NCI-H2196 treated with DMSO at 0.1 percent for 48 hours (cell line): ENCODE data around the gene SLC6A6.
A peak's percentile ranks its signal among the peaks of the same experiment; 100 is the strongest.

Experiments
- DNase-seq: peaks from one replicate; lab custom pipeline; 2025; ENCODE audit not compliant: unreplicated experiment; lab: John Stamatoyannopoulos, UW

Gene SLC6A6

DNA sequence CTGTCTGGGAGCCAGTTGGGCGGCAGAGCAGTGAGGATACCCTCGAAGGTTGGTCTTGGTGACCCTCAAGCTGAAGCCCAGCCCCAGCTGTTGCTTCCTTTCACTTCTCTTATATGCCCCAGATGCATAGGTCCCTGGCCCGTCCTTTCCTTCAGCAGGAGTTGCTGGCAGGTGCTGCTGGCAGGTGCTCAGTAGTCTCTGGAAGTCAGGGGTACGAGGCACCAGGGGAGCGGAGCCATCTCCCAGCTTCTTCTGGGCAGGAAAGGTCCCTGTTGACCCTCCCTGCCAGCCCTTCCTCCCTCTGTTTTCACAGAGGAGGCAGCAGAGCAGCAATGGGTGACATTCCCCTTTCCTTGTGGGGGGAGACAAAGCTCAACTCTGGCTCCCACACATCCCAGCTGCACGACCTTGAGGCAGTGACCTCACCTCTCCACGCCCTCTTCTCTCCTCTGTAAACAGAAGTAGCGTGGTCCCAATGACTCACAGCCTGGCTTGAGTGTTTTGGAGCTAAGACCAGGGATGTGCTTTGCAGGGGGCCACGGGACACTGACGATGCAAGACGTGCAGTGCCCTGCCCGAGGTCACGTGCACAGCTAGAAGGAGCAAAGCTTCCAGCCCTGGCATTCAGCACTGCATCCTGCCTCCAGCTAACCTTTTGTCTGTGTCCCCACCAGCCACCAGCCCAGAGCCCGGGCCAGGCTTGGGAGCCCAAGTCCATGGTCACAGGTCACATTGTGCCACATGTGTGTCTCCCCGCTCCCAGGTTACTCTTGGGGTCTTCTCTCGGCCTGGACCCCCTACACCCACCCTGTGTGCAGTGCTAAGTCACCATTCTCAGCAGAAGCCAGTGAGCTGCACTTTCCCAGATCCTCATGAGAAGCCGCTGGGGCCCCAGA, 49.7 kb downstream of the SLC6A6 start:
- DNase-seq = no peak

DNA sequence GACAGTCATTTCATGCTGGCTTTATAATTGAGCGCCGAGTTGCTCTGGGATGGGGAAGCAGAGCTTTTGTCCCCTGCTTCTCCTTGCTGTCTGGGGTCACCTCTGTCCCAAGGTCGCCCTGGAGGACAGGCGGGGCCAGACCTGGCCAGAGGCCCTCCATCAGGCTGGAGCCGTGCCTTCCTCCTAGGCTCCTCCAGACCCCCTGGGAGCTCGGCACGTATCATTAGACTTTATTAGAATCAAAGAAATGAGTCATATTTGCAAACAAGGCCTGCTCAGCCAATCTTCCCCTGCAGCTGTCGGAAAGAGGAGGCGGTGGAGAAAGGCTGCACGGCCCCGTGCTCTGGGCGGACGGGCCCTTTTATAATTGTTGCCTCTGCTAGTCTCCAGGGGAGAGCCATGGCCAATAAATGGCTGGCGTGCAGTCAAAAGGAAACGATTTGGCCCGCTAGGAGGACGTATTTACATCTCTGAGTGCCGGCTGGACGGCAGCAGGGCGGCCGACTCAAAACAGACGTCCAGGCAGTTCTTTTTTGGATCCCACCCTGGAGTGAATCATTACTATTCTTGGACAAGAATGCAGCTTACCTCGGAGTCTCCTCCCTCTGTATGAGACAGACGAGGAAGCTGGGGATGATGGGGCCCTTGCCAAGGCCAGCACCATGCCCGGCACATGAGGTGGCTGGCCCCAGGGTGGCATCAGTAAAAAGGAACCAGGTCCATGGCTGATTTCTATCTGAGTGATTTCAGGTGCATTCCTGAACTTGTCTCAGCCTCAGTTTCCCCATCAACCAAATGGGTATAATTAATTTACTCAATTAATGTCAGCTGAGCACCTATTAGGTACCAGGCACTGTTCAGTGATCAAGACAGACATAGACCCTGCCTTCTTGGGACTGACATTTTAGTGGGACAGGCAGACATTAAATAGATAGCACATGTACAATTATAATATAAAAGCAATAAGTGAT, 50.6 kb downstream of the SLC6A6 start:
- peak; percentile 76 for DNase-seq

DNA sequence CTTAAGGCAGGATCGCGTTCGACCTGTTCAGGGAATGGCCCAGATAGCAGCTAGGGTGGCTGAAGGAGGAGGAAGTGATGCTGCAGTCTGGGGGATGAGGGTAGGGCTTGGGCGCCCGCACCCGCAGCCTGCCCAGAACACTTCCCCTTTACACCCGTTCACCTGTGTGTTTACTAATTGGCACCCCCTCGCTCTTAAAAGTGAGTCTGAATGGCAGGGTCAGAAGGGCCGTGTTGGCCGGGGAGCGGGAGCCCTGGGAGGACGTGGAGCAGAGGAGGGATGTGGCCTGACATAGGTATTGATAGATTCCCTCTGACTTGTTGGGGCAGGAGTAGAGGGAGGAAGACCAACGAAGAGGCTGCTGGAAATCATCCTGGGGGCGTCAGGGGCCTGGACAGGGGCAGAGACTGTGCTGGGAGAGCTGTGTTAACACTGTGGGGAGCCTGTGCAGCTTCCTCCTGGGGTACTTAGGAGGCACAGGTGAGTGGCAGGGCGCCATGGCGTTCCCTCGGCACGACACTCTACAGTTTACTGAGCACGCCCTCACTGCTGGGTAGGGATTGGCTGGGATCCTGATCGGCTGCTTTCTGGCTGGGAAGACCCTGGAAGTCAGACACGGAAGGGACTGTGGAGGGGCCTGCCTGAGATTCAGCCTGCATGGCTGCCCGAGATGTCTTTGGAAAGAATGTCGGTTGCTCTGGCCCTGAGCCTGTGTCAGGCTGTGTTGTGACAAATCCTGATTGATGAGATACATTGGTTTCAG, 51.7 kb downstream of the SLC6A6 start:
- no peak for DNase-seq

DNA sequence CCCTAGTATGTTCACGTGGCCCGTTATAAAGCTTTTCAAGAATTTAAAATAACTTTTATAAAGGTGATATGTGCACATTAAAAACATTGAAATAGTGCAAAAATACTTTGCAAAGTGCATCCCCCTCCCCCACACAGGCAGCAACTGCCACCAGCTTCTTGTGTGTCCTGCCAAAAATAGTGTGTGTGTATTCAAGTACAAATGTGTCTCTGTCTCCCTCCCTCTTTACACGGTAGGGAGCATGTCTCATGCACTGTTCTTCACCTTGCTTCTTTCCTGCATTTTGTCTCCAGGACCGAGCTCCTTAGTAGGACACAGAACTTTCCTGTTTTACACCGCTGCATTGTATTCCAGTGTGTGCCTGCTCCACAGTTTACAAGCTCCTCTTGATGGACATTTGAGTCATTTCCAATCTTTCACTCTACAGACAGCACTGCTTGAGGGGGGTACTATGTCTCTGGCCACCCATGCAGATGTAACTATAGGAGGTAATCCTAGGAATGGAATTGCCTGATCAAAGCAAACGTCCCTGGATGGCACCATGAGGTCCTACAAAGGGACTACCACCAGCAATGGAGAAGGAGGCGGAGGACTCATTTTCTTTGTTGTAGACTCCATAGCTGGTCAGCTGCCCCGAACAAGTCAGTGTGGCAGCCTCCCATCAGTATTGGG, 52.4 kb downstream of the SLC6A6 start:
- no peak for DNase-seq

DNA sequence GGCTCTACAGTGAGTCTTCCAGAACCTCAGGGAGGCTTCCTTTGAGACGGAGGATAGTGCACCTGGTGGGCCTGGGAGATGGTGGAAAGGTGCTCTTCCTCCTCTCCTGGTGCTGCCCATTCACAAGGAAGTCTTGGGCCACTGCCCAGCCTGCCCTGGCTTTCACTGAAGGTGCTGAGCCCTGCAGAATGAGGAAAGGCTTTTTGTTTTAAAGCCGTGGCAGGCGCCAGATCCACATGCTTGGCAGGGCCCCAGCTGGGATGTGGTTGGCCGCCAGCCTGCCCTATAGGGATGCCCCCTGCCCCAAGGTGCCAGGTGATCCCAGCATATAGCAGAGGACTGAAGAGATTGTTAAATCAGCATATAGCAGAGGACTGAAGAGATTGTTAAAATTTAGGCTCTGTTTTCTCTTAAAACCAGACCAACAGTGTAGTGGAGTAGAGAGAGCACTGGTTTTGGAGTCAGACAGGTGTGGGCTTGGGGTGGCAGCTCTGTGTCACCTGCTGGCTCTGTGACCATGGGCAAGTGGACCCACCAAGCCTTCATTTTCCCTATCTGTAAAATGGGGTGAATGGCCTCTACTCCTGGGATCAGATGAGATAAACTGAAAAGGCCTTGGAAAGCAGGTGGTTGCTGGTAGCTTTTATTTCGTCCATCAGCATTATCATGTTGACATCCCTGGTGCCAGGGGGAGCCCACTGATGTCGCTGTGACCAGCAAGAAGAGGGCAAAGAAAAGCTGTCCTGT, 53.3 kb downstream of the SLC6A6 start:
- DNase-seq = peak; percentile 30

DNA sequence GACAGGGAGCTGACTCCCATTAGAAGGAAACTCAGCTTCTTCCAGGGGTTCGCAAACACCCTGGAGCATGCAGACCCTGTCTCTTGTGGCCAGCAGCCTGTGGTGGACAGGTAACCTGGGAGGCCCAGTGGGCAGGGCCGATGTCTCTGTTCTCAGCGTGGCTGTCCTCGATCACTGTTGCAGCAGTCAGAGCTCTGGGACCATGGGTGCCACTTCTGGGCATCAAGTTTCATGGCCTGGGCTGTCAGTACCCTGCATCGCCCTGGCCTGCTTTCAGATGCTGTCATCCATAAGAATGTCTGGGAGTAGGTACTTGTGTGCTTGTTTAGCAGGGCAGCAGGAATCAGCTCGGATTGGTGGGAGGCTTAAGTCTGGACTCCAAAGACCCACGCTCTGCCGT, 54.4 kb downstream of the SLC6A6 start:
- DNase-seq = no peak

DNA sequence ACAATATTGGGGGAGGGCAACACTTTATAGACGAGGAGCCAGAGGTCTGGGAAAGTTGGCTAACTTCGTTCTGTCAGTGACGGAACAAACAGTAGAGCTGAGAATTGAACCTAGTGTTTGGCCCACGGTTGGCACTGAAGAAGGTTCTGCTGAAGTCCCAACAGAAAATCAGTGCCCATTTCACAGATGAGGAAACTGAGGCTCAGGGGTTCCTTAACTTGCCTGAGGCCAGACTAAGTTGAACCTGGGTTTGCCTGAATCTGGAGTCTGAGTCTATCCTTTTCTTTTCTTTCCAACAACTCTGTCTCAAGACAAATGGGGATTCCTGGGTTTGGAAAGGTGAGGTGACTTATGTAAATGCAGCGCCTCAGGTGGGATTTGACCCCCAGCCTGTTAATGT, 55.1 kb downstream of the SLC6A6 start:
- DNase-seq = no peak

DNA sequence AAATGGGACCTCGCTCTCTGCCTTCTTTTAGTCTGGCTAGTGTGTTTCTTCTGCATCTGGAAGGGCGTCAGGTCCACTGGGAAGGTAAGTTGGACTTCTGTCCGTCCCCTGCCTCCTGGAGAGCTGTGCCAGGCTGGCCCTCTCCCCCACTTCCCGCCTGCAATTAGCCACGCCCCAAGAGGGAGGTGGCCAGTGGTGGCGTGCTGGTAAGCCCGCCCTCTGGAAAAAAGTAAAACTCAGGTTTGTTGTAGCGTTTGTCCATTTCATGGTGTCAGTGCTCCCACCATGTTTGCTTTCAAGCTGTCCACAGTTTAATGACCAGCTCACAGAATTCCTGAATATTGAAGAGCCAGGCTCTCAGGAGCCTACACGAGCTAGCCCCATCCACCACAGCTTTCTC, 55.6 kb downstream of the SLC6A6 start:
- no peak for DNase-seq

DNA sequence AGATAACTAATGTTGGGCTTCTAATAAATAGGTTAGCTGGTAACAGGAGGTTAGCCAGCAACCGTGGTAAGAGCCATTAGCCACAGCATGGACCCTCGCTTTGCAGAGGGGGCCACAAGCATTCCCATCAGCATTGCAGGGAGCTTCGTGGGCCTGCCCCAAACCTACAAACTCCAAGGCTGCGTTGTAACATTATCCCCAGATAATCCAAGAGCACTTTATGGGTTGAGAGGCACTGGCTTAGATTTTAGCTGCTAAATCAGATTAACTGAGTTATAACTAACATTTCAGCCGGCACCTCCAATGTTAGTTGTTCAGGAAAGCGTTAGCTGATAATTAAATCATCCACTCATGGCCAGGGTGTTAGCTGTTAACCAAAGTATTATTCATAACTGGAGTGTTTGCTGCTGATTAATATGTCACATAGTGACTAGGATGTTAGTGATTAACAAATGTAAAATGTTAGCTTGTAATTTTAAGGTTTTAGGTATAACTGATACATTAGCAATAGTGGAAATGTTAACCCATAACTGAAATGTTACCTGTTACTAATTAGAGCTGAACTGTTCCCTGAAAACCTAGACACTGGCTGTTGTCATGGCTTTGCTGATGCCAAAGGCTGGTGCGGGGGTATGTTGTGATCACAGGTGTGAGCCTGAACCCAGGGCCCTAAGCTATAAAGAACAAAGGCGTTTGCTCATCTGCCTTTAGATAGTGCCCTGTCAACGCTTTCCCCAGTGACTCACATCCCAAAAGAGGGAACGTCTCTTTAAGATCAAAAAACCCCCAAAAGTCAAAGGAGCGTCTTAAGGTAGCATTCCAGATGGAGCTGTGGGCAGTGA, 56.2 kb downstream of the SLC6A6 start:
- no peak for DNase-seq

DNA sequence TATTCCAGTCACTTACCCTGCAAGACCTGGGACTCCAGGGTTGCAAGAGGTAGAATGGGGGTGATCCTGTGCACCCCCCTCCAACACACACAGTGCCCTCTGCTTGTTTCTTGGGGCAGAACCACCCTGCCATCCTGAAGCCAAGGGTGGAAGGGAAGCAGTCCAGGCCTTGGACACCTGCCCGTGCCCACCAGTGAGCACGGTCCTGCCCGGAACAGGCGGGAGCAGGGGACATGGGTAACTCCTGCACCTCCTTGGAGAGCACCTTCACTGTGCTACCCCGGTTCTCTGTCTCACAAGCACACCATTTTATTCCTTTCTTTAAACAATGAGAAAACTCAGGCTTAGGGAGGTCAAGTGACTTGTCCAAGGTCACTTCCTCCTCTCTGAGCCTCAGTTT, 57.0 kb downstream of the SLC6A6 start:
- DNase-seq = no peak

DNA sequence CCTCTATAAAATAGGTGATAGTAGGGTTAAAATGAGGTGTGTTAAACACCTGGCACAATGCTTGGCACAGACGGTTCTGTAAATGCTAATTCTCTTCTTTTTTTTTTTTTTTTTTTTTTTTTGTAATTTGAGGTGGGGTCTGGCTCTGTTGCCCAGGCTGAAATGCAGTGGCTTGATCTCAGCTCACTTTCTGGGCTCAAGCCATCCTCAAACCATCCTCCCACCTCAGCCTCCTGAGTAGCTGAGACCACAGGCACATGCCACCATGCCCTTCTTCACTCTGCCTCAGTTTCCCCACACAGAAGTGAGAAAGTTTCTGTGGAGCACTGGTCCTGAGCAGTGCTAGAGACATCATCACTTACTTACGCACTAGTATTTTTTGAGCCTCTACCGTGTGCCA, 57.4 kb downstream of the SLC6A6 start:
- no peak for DNase-seq

DNA sequence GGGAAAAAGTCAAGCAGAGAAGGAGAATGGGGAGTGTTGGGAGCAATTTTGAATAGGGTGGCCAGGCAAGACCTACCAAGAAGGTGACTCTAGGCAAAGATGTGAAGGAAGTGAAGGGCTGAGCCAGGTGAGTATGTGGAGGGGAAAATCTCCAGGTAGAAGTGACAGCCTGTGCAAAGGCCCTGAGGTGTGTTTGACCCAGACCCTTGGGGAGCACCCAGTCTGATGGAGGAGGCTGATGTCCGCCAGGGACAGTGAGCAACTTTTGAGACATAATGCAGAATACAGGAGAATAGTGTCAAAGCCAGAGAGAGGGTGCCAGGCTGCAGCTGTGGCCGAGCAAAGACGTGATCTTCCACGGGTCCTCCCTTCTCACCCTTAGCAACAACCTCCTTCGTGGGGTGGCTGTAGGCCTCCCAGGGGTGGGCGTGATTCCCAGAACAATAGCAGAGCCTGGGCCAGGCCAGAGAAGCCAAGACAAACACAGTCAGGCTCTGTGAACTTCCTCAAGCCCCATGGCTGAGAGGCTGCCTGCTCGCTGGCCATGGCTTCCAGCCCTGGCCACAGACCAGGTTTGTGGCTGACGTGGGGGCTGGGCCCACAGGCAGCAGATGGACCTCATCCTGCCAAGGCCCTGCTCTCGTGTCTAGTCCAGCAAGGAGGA, 58.1 kb downstream of the SLC6A6 start:
- peak; percentile 60 for DNase-seq

DNA sequence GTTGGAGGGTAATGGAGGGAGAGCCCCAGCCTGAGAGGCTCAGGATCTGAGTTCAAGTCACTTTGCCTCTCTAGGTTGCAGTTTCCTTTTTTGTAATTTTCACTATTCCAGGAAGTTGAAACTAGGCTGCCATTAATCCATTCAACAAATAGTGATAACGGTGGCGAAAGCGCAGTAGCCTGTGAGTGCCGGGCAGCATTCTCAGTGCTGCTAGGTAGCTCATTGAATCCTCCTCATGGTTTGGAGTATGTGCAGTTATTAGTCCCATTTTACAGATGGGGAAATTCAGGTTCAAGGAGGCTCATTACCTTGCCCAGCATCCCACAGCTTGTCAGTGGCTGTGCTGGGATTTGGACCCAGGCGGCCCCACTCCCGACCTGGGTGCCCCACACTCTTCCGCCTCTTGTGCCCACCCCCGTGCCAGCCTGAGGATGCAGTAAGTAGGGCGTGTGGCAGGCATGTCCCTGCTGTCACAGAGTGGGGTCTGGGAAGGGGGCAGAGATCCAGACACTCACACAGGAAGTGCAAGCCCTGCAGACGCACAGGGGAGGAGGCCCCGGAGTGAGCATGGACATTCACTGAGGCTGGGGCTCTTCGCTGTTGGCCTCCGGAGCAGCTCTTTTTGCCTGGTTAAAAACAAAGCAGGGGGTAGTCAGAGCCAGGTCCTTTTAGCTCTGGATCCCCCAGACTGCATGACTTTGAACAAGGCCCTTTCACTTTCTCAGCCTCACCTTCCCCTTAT, 58.8 kb downstream of the SLC6A6 start:
- DNase-seq = no peak

DNA sequence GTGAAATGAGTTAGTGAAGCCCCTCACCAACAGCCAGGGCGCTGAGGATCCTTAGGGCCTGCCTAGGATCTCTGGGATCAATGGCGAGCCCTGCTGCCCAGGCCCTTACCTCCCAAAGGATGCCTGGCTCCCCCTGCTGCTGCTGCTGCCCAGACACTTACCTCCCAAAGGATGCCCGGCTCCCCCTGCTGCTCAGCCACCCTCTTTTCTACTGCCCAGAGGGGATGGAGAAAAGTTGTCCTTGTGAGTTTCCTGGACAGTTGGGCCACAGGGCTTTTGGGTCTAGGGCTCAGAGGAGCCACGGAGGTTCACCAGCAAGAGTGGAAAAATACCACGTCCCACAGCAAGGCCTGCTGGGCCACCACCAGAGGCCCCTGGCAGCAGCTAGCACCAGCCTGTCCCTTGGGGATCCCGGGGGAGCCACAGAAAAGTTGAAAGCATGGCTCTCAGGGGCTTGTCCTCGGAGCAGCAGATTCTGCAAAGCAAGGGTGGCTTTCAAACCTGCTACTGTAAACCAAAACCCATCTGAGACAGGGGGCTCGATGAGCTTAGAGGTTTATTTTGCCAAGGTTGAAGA, 59.4 kb downstream of the SLC6A6 start:
- peak; percentile 7 for DNase-seq

DNA sequence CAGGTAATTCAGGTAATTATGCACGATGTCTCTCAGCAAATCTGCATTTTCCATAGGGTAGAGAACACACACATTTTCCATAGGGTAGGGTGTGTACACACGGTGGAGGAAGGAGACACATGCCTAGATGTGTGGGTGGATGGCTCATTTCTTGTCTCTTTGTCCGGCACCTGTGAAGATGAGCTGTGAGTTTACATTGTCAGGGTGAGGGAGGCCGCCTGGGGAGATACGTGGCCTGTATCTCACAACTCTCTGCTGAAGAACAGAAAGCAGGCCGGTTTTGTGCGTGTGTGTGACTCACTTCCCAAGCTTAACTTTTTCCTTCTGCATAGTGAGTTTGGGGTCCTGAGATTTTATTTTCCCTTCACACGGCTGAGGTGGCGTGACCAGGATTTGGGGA, 60.3 kb downstream of the SLC6A6 start:
- no peak for DNase-seq

DNA sequence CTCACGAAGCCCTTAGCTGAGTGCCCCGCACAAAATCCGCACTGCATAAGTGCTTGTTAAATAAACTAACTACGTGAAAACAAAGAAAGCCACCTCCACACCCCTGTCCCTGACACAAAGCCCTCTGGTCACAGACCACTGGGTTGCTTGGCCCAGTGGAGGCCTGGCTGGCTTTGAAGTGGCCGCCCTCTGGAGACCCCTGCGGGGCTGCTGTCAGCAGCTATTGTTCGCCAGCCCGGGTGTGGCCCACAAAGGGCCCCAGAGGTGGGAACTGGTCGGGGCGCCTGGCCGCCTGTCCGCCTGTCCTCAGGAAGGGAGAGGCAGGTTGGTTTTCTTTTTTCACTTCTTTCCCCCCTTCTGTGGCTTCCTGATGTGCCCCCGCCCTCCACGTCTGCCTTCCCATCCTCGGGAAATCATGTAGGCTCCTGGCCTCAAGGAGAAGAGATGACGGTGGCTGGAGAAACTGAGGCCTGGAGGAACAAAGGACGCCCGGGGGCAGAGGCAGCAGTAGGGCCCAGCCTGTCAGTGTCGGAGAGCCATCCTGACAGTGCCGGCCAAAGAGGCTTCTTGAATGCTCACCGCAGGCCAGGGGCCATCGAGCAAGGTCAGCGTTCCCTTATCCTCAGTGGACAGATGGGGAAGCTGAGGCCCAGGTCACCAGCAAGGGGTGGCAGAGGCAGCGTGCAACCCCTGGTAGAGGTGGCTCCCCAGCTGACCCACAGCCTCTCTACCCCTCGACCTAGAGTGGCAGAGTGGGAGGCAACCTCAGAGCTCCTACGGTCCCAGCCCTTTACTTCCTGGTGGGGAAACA, 61.1 kb downstream of the SLC6A6 start:
- DNase-seq = no peak

DNA sequence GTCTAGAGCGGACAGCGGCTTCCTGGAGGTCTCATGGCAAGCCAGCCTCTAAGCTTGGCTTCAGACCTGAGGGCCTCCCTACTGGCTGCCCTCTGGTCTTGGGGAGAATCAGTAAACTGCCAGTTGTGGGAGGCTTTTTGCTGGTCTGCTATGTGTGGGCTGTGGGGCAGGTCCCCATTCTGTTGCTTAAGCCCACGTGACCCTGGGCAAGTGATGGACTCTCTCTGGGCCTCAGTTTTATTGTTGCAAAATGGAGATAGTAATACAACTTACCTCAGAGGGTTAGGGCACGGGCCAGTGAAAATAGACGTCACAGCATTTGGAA, 61.7 kb downstream of the SLC6A6 start:
- DNase-seq = no peak
